Loucy (cell line): ENCODE data around the gene RELT.

Experiments
- H2AFZ ChIP-seq: fragments of 200-600 bp; sonication (generic); 2 replicates; pipeline ENCODE4 v1.6.0; 2016; ENCODE audit warnings: antibody characterized with exemption, mild to moderate bottlenecking, low read length, moderate library complexity
- H3F3A ChIP-seq: fragments of 200-600 bp; 2 replicates; pipeline ENCODE4 v1.6.0; 2016; ENCODE audit warnings: antibody characterized with exemption, low read depth, mild to moderate bottlenecking
- H3K27me3 ChIP-seq: fragments of 200-600 bp; sonication (generic); 2 replicates; pipeline ENCODE4 v1.6.1; 2014; ENCODE audit warnings: low read length, mild to moderate bottlenecking; ENCODE audit not compliant: insufficient read depth, poor library complexity, severe bottlenecking
- H3K36me3 ChIP-seq: fragments of 200-600 bp; sonication (generic); 2 replicates; pipeline ENCODE4 v1.6.1; 2016; ENCODE audit warnings: low read length; ENCODE audit not compliant: insufficient read depth
- H3K4me1 ChIP-seq: fragments of 200-600 bp; sonication (generic); 2 replicates; pipeline ENCODE4 v1.5.1; 2014; ENCODE audit warnings: low read length, mild to moderate bottlenecking; ENCODE audit not compliant: insufficient read depth, poor library complexity, severe bottlenecking
- H3K4me2 ChIP-seq: fragments of 200-600 bp; sonication (generic); 2 replicates; pipeline ENCODE4 v1.6.0; 2014; ENCODE audit warnings: antibody characterized with exemption, low read length, low read depth, mild to moderate bottlenecking; ENCODE audit not compliant: poor library complexity, severe bottlenecking
- H3K4me3 ChIP-seq: fragments of 200-600 bp; sonication (generic); 2 replicates; pipeline ENCODE4 v1.5.1; 2014; ENCODE audit warnings: low read length, mild to moderate bottlenecking, mixed read lengths; ENCODE audit not compliant: poor library complexity, severe bottlenecking
- H3K79me2 ChIP-seq: fragments of 200-600 bp; sonication (generic); 2 replicates; pipeline ENCODE4 v1.6.1; 2014; ENCODE audit warnings: low read length; ENCODE audit not compliant: insufficient read depth
- H3K9ac ChIP-seq: fragments of 200-600 bp; sonication (generic); 2 replicates; pipeline ENCODE4 v1.6.0; 2014; ENCODE audit warnings: mild to moderate bottlenecking, low read depth, low read length, moderate library complexity; ENCODE audit not compliant: poor library complexity, severe bottlenecking
- H3K9me2 ChIP-seq: fragments of 200-600 bp; sonication (generic); replicated peaks from 2 replicates; pipeline ENCODE4 v1.6.1; 2016; ENCODE audit warnings: low read depth, low read length, mixed read lengths
- H3K9me3 ChIP-seq: fragments of 200-600 bp; sonication (generic); 2 replicates; pipeline ENCODE4 v1.6.1; 2014; ENCODE audit warnings: mild to moderate bottlenecking, antibody characterized with exemption, low read length, low read depth; ENCODE audit not compliant: insufficient read depth
- H4K20me1 ChIP-seq: fragments of 200-600 bp; sonication (generic); 2 replicates; pipeline ENCODE4 v1.6.0; 2014; ENCODE audit warnings: antibody characterized with exemption, low read length, mild to moderate bottlenecking; ENCODE audit not compliant: insufficient read depth, poor library complexity, severe bottlenecking
- EZH2phosphoT487 ChIP-seq: fragments of 200-600 bp; IDR thresholded peaks from 2 replicates; pipeline ENCODE4 v1.6.1; 2018; ENCODE audit warnings: antibody characterized with exemption, mild to moderate bottlenecking, moderate library complexity, borderline replicate concordance
- TF ChIP-seq, protein P1 (sequence below): fragments of 200-600 bp; sonication (generic); conservative IDR thresholded peaks from 2 replicates; pipeline ENCODE4 v1.5.1; 2014; ENCODE audit warnings: mild to moderate bottlenecking, antibody characterized with exemption, low read length

RELT gene

DNA sequence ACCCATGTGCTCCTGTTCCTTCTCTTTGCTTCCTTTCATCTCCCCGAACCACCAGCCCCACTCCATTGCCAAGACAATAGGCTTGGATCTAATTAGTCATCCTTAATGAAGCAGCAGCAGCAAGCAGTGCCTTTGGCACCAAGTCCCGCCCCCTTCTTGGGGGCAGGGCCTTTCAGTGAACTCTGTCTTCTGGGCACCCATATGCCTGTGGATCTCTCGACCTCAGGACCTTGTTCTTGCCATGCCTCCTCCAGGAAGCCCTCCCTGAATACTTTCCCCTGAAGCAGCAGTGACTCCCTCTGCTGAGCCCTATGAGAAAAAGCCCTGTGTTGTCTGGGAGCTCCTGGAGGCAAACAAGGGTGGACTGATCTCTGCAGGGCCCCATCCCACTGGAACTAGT, 36.0 kb upstream of the RELT start:
- no peak overlapping the region for H3K9ac ChIP-seq
- H3K4me2 ChIP-seq, result no peak overlapping the region
- H4K20me1 ChIP-seq, result no peaks in the 10 kb centered on the region
- H3K9me3 ChIP-seq, result no peaks in the 10 kb centered on the region
- no peak overlapping the region for H3K4me3 ChIP-seq
- TF ChIP-seq, protein P1, sequence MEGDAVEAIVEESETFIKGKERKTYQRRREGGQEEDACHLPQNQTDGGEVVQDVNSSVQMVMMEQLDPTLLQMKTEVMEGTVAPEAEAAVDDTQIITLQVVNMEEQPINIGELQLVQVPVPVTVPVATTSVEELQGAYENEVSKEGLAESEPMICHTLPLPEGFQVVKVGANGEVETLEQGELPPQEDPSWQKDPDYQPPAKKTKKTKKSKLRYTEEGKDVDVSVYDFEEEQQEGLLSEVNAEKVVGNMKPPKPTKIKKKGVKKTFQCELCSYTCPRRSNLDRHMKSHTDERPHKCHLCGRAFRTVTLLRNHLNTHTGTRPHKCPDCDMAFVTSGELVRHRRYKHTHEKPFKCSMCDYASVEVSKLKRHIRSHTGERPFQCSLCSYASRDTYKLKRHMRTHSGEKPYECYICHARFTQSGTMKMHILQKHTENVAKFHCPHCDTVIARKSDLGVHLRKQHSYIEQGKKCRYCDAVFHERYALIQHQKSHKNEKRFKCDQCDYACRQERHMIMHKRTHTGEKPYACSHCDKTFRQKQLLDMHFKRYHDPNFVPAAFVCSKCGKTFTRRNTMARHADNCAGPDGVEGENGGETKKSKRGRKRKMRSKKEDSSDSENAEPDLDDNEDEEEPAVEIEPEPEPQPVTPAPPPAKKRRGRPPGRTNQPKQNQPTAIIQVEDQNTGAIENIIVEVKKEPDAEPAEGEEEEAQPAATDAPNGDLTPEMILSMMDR, result no peak
- TF ChIP-seq EZH2phosphoT487, result no peak
- no peaks in the 10 kb centered on the region for H3F3A ChIP-seq
- H3K27me3 ChIP-seq, result no peaks in the 10 kb centered on the region
- H2AFZ ChIP-seq, result no peak overlapping the region
- H3K9me2 ChIP-seq, result no peaks in the 10 kb centered on the region
- no peaks in the 10 kb centered on the region for H3K79me2 ChIP-seq
- peaks cover 2% of the 10 kb centered on the region for H3K4me1 ChIP-seq
- no peaks in the 10 kb centered on the region for H3K36me3 ChIP-seq

DNA sequence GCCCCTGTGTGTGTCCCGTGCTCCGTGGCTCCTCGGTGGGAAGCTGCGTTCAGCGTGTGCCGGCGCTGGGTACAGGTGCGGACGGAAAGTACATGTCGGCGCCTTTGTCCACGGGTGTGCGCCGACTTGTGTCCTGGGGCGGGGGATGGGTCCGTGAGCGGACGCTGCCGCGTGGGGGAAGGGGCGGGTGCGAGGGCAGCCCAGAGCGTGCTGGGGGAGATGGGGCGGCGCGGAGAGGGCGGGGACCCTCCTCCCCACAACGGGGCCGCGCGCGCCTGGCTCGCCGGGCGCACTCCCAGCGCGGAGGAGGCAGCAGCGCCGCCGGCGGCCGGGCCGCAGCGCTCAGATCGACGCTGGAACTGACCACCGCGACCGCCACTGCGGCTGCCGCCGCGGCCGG, 33.6 kb upstream of the RELT start:
- Histone ChIP-seq H4K20me1 (no peaks in the 10 kb centered on the region), H3K79me2 (no peaks in the 10 kb centered on the region), H3F3A (no peaks in the 10 kb centered on the region), H3K27me3 (no peaks in the 10 kb centered on the region), H2AFZ (no peak overlapping the region), H3K4me2 (no peak overlapping the region), H3K9ac (no peak overlapping the region), H3K36me3 (no peaks in the 10 kb centered on the region), H3K4me3 (no peak overlapping the region), H3K9me3 (no peaks in the 10 kb centered on the region), H3K9me2 (no peaks in the 10 kb centered on the region), H3K4me1 (no peaks in the 10 kb centered on the region)
- TF ChIP-seq EZH2phosphoT487, result no peak
- TF ChIP-seq, protein P1, result no peak

DNA sequence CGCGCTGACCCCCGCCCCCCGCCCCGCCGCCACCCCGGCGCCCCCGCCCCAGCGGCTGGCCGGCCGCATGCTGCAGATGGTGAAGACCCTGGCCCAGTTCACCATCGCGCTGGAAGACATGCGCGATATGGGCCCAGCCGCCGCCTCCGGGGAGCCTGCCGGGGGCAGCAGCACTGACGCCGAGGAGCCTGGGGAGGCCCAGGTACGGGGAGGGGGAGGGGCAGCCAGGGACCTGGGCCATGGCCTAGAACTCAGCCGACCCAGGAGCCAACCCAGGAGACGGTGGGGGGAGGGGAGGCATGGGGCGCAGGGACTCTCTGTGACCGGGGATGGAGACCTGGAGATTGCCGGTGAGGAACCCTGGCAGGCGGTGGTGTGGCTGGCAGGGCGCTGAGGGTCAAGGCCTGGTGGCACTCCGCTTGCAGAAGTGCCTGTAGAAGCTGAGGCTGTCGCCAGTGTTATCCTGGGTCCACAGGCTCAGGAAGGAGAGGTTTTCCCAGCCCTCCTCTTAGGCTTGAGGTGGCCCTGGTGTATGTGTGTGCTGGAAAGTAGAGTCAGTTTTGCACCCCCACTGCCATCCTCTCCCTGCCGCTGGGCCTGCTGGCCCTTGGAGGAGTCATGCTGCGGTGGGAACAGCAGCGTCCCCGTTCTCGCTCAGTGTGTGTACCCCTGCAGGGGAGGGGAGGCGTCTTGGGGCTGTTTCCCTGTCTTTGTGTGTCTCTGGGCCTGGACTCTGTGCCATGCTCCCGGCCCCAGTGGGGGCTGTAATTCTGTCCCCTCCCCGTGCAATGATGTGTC, 32.9 kb upstream of the RELT start:
- TF ChIP-seq, protein P1, result no peak
- TF ChIP-seq EZH2phosphoT487, result no peak
- no peaks in the 10 kb centered on the region for H3K4me1 ChIP-seq
- H3K9ac ChIP-seq, result no peak overlapping the region
- no peaks in the 10 kb centered on the region for H3K36me3 ChIP-seq
- H4K20me1 ChIP-seq, result no peaks in the 10 kb centered on the region
- no peak overlapping the region for H2AFZ ChIP-seq
- H3K9me2 ChIP-seq, result no peaks in the 10 kb centered on the region
- no peaks in the 10 kb centered on the region for H3K79me2 ChIP-seq
- H3K4me3 ChIP-seq, result no peak overlapping the region
- H3K4me2 ChIP-seq, result no peak overlapping the region
- H3F3A ChIP-seq, result no peaks in the 10 kb centered on the region
- H3K9me3 ChIP-seq, result no peaks in the 10 kb centered on the region
- no peaks in the 10 kb centered on the region for H3K27me3 ChIP-seq
